ENCODE measurements around the gene NOXO1.
A peak's percentile ranks its signal among the peaks of the same experiment; 100 is the strongest.

The NOXO1 gene, protein sequence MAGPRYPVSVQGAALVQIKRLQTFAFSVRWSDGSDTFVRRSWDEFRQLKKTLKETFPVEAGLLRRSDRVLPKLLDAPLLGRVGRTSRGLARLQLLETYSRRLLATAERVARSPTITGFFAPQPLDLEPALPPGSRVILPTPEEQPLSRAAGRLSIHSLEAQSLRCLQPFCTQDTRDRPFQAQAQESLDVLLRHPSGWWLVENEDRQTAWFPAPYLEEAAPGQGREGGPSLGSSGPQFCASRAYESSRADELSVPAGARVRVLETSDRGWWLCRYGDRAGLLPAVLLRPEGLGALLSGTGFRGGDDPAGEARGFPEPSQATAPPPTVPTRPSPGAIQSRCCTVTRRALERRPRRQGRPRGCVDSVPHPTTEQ

GRCh38 chr16:1981398-1981836 lies at the start of gene NOXO1:
NOXO1 (minus strand) TSS chr16:1981469; CDS start chr16:1981179, 290 bp downstream.
- Histone ChIP-seq H2AFZ (no peak within 1 kb of the TSS), H3K4me2 (ENCODE audit: low read length) (no peak within 1 kb of the TSS), H3K4me3 (ENCODE audit: low read depth, low read length) (no peak within 1 kb of the TSS), H3K9me3 (ENCODE audit: control insufficient read depth, low read length) (no peaks in the 10 kb centered on the region), H3K4me1 (peaks cover 5% of the 10 kb centered on the region), H3K27me3 (ENCODE audit: control insufficient read depth, insufficient read depth, low read length) (no peaks in the 10 kb centered on the region), H3K36me3 (ENCODE audit: control insufficient read depth, insufficient read depth, low read length) (no peaks in the 10 kb centered on the region), H3K9ac (no peak within 1 kb of the TSS), H3K27ac (no peak within 1 kb of the TSS), H3K79me2 (no peaks in the 10 kb centered on the region)
- TF ChIP-seq, protein P1, sequence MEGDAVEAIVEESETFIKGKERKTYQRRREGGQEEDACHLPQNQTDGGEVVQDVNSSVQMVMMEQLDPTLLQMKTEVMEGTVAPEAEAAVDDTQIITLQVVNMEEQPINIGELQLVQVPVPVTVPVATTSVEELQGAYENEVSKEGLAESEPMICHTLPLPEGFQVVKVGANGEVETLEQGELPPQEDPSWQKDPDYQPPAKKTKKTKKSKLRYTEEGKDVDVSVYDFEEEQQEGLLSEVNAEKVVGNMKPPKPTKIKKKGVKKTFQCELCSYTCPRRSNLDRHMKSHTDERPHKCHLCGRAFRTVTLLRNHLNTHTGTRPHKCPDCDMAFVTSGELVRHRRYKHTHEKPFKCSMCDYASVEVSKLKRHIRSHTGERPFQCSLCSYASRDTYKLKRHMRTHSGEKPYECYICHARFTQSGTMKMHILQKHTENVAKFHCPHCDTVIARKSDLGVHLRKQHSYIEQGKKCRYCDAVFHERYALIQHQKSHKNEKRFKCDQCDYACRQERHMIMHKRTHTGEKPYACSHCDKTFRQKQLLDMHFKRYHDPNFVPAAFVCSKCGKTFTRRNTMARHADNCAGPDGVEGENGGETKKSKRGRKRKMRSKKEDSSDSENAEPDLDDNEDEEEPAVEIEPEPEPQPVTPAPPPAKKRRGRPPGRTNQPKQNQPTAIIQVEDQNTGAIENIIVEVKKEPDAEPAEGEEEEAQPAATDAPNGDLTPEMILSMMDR (IDR thresholded peaks at IDR 0.05) = no peak

DNA sequence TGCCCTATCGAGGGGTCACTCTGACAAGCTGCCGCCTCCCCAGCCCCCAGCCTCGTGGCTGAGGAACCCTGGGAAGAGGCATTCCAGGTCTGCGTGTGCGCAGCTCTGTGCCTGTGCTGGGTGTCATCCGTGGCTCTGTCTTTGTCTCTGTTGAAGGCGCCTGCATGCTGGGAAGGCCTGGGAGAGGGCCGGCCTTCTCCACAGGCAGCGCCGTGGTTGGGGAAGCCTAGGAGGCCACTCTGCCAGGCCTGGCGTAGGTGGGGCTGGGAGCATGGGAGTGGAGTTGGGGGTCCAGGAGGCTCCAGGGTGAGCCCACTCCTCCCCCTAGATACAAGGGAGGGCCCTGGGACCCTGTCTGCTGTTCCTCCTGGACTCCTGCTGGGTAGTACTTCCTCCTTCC lies 48.8 kb upstream of the NOXO1 start:
- H3K4me3 ChIP-seq (ENCODE audit: low read depth, low read length) = no peak overlapping the region

DNA sequence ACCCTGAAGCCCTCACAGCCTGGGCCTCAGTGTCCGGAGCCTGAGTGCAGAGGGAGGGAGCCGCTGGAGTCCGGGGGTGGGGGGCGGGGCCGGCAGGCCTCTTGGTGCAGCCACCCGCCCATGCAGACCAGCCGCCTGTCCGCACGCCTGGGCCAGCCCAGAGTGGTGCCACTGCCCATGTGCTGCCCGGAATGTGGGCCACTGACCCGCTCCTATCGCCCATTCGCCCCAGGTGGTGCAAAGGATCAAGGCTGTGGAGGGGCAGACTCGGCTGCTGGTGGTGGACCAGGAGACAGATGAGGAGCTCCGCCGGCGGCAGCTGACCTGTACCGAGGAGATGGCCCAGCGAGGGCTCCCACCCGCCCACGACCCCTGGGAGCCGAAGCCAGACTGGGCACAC lies 48.1 kb upstream of the NOXO1 start:
- H3K4me3 ChIP-seq (ENCODE audit: low read depth, low read length) = peak overlapping the region; percentile 14
- no peaks in the 10 kb centered on the region for H3K9me3 ChIP-seq (ENCODE audit: control insufficient read depth, low read length)
- H3K4me1 ChIP-seq = peaks cover 2% of the 10 kb centered on the region
- TF ChIP-seq, protein P1 (IDR thresholded peaks at IDR 0.05) = no peak
- H3K27ac ChIP-seq = no peak overlapping the region
- H3K4me2 ChIP-seq (ENCODE audit: low read length) = no peak overlapping the region
- H2AFZ ChIP-seq = no peak overlapping the region
- H3K27me3 ChIP-seq (ENCODE audit: control insufficient read depth, insufficient read depth, low read length) = no peaks in the 10 kb centered on the region
- no peaks in the 10 kb centered on the region for H3K79me2 ChIP-seq
- H3K36me3 ChIP-seq (ENCODE audit: control insufficient read depth, insufficient read depth, low read length) = no peaks in the 10 kb centered on the region
- H3K9ac ChIP-seq = no peak overlapping the region

More for the DNA sequence above, 48.8 kb upstream of the NOXO1 start:
- H3K79me2 ChIP-seq = no peaks in the 10 kb centered on the region
- no peaks in the 10 kb centered on the region for H3K9me3 ChIP-seq (ENCODE audit: control insufficient read depth, low read length)
- no peak overlapping the region for H3K27ac ChIP-seq
- TF ChIP-seq, protein P1 (IDR thresholded peaks at IDR 0.05) = no peak
- H3K27me3 ChIP-seq (ENCODE audit: control insufficient read depth, insufficient read depth, low read length) = no peaks in the 10 kb centered on the region
- H3K9ac ChIP-seq = no peak overlapping the region
- H3K4me2 ChIP-seq (ENCODE audit: low read length) = peak overlapping the region; percentile 17
- no peak overlapping the region for H2AFZ ChIP-seq
- H3K36me3 ChIP-seq (ENCODE audit: control insufficient read depth, insufficient read depth, low read length) = no peaks in the 10 kb centered on the region
- H3K4me1 ChIP-seq = peaks cover 2% of the 10 kb centered on the region

DNA sequence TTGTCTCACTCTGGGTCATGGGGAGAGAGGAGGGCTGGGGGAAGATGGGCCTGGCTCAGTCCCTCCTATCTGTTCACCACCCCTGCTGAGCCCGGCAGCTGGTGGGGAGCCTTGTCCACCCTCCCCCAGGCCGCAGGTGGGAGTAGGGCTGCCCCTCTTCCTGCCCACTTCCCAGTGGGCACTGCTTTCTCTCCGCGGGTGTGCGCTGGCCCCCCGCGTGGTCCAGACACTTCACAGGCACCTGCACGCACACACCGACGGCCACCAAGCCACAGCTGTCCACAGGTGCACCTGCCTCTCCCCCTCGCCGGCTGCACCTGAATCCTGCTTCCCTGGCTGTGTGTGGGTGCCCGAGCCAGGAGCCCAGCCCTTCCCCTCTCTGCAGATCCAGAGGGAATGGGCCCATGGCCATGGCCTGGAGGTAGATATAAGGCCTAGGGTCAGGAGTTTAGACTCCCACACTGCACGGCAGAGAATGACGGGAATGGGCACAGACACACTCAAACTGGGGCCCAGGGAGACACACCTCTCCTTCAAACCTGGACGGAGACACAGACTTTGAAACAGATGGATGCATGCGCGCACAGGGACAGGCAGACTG lies 47.5 kb upstream of the NOXO1 start:
- Histone ChIP-seq H3K9me3 (ENCODE audit: control insufficient read depth, low read length) (no peaks in the 10 kb centered on the region), H3K9ac (no peak overlapping the region), H3K4me2 (ENCODE audit: low read length) (no peak overlapping the region), H3K4me1 (peaks cover 2% of the 10 kb centered on the region), H3K79me2 (no peaks in the 10 kb centered on the region), H2AFZ (no peak overlapping the region), H3K4me3 (ENCODE audit: low read depth, low read length) (peak overlapping the region; percentile 14), H3K27ac (no peak overlapping the region), H3K36me3 (ENCODE audit: control insufficient read depth, insufficient read depth, low read length) (no peaks in the 10 kb centered on the region), H3K27me3 (ENCODE audit: control insufficient read depth, insufficient read depth, low read length) (no peaks in the 10 kb centered on the region)
- TF ChIP-seq, protein P1 (IDR thresholded peaks at IDR 0.05) = no peak
